Mammary epithelial cell (primary cell): ENCODE measurements around the gene TAF10.

ENCODE experiments used
- EZH2 ChIP-seq: IDR thresholded peaks from 2 replicates; pipeline ENCODE4 v1.6.1; 2012; ENCODE audit warnings: low read length, inconsistent platforms, borderline replicate concordance
- TF ChIP-seq, protein P1 (sequence below), 2 donors: IDR thresholded peaks in 1 of 2; conservative IDR thresholded peaks in 1 of 2; 2 replicates each; pipeline ENCODE4 v1.5.1; 2011 to 2012; ENCODE audit warnings: inconsistent platforms in 2 of 2, low read length in 2 of 2, mild to moderate bottlenecking in 2 of 2, control low read depth in 1 of 2, low read depth in 1 of 2; ENCODE audit not compliant: insufficient read depth in 1 of 2; ENCODE audit errors: extremely low read depth in 1 of 2

GRCh38 chr11:6574816-6575715 is 37.0 kb downstream of the TAF10 start:
- TF ChIP-seq, protein P1, sequence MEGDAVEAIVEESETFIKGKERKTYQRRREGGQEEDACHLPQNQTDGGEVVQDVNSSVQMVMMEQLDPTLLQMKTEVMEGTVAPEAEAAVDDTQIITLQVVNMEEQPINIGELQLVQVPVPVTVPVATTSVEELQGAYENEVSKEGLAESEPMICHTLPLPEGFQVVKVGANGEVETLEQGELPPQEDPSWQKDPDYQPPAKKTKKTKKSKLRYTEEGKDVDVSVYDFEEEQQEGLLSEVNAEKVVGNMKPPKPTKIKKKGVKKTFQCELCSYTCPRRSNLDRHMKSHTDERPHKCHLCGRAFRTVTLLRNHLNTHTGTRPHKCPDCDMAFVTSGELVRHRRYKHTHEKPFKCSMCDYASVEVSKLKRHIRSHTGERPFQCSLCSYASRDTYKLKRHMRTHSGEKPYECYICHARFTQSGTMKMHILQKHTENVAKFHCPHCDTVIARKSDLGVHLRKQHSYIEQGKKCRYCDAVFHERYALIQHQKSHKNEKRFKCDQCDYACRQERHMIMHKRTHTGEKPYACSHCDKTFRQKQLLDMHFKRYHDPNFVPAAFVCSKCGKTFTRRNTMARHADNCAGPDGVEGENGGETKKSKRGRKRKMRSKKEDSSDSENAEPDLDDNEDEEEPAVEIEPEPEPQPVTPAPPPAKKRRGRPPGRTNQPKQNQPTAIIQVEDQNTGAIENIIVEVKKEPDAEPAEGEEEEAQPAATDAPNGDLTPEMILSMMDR (conservative IDR thresholded peaks at IDR 0.05 in 1 of 2, IDR thresholded peaks at IDR 0.05 in 1 of 2; ENCODE audit: extremely low read depth in 1 of 2, insufficient read depth in 1 of 2, low read depth in 1 of 2, low read length in 2 of 2): no peak
- TF ChIP-seq EZH2: no peak
